Stimulated activated CD4-positive, alpha-beta T cell treated with anti-CD3 and anti-CD28 coated beads, Interleukin-4, amount 100 ng/mL, for 4 hours (primary cell): ENCODE data around the gene PRRC2A.

ENCODE experiments used
- DNase-seq, 2 experiments: peaks; one replicate each; pipeline ENCODE4 v3.0.0-alpha.2; 2020

Gene PRRC2A

GRCh38 chr6:31654574-31655348 lies 34.2 kb downstream of the PRRC2A start:
- no peak for DNase-seq

- DNase-seq, result no peak
Observed at GRCh38 chr6:31655349-31656237, 35.1 kb downstream of the PRRC2A start, which contains the start of gene APOM. TSS of gene APOM (plus strand) at chr6:31655894. CDS start at chr6:31655967, 73 bp downstream.

DNA sequence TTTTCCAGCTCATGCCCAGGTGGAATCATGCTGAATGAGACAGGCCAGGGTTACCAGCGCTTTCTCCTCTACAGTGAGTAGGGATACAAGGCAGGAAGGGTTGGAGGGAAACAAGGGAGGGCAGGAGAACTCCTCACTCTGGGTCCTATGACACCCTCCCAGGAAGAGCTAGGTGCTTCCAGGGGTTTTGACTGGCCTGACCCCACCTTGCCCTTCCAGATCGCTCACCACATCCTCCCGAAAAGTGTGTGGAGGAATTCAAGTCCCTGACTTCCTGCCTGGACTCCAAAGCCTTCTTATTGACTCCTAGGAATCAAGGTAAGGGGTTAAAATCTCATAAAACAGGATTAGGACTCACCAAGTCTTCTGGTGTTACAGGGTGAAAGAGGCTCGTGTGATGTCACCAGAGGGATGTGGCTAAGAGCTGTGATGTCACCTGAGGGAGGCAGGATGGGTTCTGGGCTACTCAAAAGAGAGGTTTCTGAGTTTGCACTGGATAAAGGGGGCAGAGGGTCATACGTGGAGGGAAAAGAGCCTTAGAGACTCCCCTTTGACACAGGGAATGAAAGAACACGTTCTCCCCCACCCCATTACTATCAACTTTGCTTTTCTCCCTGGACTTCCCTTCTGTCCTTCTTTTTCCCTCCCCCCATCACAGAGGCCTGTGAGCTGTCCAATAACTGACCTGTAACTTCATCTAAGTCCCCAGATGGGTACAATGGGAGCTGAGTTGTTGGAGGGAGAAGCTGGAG lies 37.1 kb downstream of the PRRC2A start:
- DNase-seq, result no peak

DNA sequence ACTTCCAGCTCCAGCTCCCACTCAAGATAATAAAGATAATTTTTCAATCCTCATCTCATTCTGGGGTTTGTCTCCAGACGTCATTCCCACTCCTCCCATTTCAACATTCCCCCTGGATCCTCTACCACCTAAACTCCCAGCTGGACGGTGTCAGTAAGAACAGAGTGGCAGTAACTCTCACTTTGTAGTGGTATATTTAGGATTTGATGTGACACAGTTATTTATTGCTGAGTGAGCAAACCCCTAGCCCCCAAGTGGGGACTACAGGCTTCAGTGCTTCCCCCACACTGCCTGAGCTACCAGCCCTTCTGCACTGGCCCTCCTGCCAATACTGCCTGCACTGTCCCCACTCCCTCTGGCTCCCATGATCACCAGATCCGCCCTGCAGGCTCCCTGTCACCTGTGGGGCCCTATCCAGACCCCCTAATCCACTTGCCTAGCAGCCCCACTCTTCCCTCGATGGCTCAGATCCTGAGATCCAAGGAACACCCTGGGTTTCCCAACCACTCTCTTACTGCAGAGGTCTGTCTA lies 37.7 kb downstream of the PRRC2A start:
- DNase-seq, result no peak

DNA sequence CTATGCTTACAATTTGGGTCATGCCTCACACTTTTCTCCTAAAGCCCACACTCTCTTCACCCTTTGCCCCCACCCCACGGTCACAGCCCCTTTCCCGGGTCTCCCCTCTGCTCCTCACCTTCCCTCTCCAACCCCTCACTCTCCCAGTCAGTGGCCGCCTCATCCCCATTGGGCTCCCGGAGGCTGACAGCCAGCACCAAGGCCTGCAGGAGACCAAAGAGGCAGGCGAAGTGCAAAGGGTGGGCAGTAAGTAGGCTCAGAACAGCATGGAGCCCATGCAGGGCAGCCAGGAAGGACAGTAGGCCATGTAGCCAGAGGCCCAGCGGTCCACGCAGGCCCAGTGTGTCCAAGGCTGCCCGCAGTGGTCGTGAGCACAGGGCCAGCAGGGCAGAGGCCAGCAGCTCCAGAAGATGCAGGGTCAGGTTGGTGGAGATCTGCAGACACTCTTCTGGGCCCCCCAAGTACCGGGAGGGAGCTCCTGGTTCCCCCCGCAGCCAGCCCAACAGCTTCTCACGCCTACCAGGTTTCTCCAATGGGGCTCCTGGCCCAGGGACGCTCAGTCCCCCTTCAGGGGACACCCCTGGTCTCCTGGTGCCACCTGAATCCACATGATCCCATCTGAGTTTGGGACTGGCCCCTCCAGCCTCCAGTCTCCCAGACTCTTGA lies 38.6 kb downstream of the PRRC2A start:
- DNase-seq, result no peak

- DNase-seq, result no peak
Observed at GRCh38 chr6:31659649-31660380, 39.3 kb downstream of the PRRC2A start.

- DNase-seq, result peak; percentile 72 to 73
Observed at GRCh38 chr6:31660381-31661261, 40.1 kb downstream of the PRRC2A start, which contains the start of gene C6orf47. TSS of gene C6orf47 (minus strand) at chr6:31660778. CDS start at chr6:31659947, 831 bp downstream.

GRCh38 chr6:31661262-31662123 lies 41.0 kb downstream of the PRRC2A start:
- no peak for DNase-seq

DNA sequence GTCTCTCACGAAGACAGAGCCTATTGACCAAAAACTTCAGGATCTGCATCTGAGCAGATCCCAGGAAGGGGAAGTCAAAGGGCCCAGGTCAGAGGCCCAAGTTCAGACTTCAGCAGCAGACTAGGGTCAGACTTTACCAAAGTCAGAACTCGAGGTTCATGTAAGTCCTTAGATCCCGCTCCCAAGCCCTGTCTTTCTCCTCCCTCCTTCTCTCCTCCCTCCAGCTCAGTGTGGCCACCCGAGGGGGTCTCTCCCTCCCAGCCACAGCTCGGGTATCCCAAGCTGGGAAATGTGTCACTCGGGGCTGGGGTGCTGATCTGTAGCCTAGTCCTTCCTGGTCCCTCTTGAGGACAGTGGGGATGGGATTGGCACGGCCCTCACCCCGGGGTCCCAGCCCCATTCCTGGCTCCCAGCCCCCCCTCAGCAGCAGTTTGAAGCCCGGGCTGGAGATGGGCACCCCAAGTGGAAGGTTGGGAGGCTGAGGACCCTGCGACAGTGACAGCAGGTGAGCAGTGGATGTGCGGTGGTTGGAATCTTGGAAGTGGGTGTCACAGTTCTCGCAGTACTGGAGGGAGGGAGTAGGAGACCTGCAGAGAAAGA lies 41.7 kb downstream of the PRRC2A start:
- DNase-seq, result no peak

GRCh38 chr6:31663126-31663960 lies 42.8 kb downstream of the PRRC2A start:
- DNase-seq, result no peak

GRCh38 chr6:31663961-31664789 lies 43.7 kb downstream of the PRRC2A start:
- no peak for DNase-seq

DNA sequence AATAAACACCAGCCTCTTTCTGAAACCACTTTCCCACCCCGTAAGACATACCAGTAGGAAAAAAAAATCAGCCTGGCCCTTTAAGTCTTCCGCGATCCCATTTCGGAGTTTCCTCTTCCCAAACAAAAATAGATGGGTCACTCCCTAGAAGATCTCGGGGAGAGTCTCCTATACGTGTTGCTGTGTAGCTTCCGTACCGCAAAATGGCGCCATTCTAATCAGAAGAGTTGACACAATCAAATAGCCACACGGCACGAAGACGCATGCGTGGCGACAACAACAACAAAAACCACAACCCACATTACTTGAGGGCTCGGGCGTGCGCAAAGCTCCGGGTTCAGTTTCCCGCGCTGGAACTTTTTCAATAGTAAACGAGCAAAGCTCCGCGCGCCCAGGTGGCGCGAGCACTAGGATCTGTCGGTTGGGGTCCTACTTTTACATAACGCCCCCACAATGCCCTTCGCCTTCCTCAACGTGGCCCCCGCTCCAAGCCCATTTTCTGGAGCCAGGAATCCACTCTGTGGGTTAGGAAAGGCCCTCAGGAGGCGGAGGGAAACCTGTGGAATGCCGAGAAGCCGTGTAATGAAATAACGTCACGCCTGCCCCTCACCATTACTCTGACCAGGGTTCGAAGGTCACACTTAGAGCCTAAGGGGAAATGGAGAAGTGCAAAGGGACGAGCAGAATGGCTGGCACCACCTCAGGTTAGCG lies 44.4 kb downstream of the PRRC2A start, which contains the start of gene GPANK1:
GPANK1 (minus strand) TSS at position 208 of the 711 bp plus-strand sequence. CDS start 519 bp downstream, outside the sequence.
- peak; percentile 79 to 87 for DNase-seq

- DNase-seq, result peak; percentile 94 to 98
Observed at GRCh38 chr6:31665501-31666336, 45.2 kb downstream of the PRRC2A start, which contains the start of gene CSNK2B. TSS of gene CSNK2B (plus strand) at chr6:31666080. CDS start at chr6:31666832, 752 bp downstream.

GRCh38 chr6:31666337-31666965 lies 45.9 kb downstream of the PRRC2A start:
- no peak for DNase-seq
